ENCODE data around the gene AIMP2. TPM values are rescaled to one million over a fixed set of nuclear protein-coding genes. Genes with fewer than 3 reads are reported as not detected.
A peak's percentile ranks its signal among the peaks of the same experiment; 100 is the strongest.

AIMP2 gene
- total RNA-seq, 1 experiment from 2014 or later, result 61.8 TPM

DNA sequence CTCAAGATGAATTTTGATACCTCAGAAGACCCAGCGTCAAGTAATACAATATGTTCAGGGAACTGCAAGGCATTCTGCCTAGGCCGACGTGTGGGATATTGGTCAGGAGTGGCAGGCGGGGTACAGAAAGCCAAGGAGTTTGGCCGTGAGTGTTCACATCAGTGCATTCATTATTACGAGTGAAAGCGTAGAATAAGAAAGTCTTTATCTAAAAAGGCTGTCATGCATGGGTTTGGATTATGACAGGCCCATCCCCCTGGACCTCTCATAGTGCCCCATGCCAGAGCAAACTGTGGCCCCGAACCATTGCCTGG, 7.5 kb downstream of the AIMP2 start:
- Histone ChIP-seq H3K36me3 (ENCODE audit: control insufficient read depth in 1 of 2, insufficient read depth in 2 of 2, low read length in 2 of 2) (peaks cover 21 to 50% of the 10 kb centered on the region in 2 experiments; a peak in 3 of 4 replicates), H3K4me2 (ENCODE audit: low read length) (no peak overlapping the region), H3K4me1 (ENCODE audit: control insufficient read depth in 1 of 2, insufficient read depth in 2 of 2, low read length in 2 of 2) (peaks cover 15 to 21% of the 10 kb centered on the region in 2 experiments; a peak in 3 of 4 replicates), H2AFZ (ENCODE audit: low read depth, low read length, poor library complexity, severe bottlenecking) (no peak overlapping the region), H3K27ac (ENCODE audit: low read depth, low read length) (peak overlapping the region; percentile 4; the same call in 1 of the 2 replicates), H3K9me3 (ENCODE audit: control insufficient read depth in 1 of 2, insufficient read depth in 1 of 2, low read depth in 1 of 2, low read length in 2 of 2) (no peaks in the 10 kb centered on the region), H3K79me2 (ENCODE audit: insufficient read depth, low read length) (peaks cover 16% of the 10 kb centered on the region), H3K9ac (ENCODE audit: low read length) (no peak overlapping the region), H3K4me3 (replicated peaks in 1 of 2; ENCODE audit: low read depth in 1 of 2, low read length in 2 of 2) (no peak overlapping the region), H3K9me2 (ENCODE audit: insufficient read depth) (no peaks in the 10 kb centered on the region), H3K27me3 (ENCODE audit: insufficient read depth, low read length) (no peaks in the 10 kb centered on the region), H4K20me1 (ENCODE audit: insufficient read depth) (no peaks in the 10 kb centered on the region)
- ChIA-PET POLR2A (interaction anchor here (1.0 kb wide), 1 partner anchor 13 kb away, joined by 3 read pairs; no protein-coding TSS in a partner anchor), RAD21 (ENCODE audit: low non-redundant PET in 1 of 2, low total read pairs in 2 of 2, uncharacterized antibody in 2 of 2, unreplicated experiment in 2 of 2) (no interaction called here), CTCF (no interaction called here)
- DNase-seq (ENCODE audit: low read depth, low spot score) (no peak), ATAC-seq (no peak)
- intact Hi-C loops (cut with micrococcal nuclease), result no loop called here
- TF ChIP-seq TCF7L2 (IDR thresholded peaks at IDR 0.05; ENCODE audit: borderline replicate concordance, extremely low read depth, insufficient read depth, insufficient read length) (no peak), EZH2phosphoT487 (IDR thresholded peaks at IDR 0.05; ENCODE audit: borderline replicate concordance) (no peak), JUND (IDR thresholded peaks at IDR 0.05) (no peak), CBX3 (IDR thresholded peaks at IDR 0.05; ENCODE audit: low read depth) (no peak), FOSL1 (IDR thresholded peaks at IDR 0.05; ENCODE audit: low read depth) (no peak), CTCF (IDR thresholded peaks at IDR 0.05 in 2 of 3, conservative IDR thresholded peaks at IDR 0.05 in 1 of 3; ENCODE audit: borderline replicate concordance in 1 of 3, insufficient read depth in 1 of 3, low read depth in 2 of 3, low read length in 2 of 3) (no peak)
- TF ChIP-seq, protein P1, sequence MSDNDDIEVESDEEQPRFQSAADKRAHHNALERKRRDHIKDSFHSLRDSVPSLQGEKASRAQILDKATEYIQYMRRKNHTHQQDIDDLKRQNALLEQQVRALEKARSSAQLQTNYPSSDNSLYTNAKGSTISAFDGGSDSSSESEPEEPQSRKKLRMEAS (IDR thresholded peaks at IDR 0.05), result no peak
- BruUV-seq (replicated peaks), result no TSS peak
